ENCODE measurements around the gene MYL12A. TPM values are rescaled to one million over a fixed set of nuclear protein-coding genes. Genes with fewer than 3 reads are reported as not detected.

The MYL12A gene
- total and polyA plus RNA-seq, 2 donors (not counting 3 experiments of a cell fraction or from before 2014, with no cell fraction given) = 597 to 796 TPM

- BruUV-seq (replicated peaks) = no TSS peak
- H3K9me3 ChIP-seq (replicated peaks; ENCODE audit: control insufficient read depth, insufficient read depth, low read length) = no peaks in the 10 kb centered on the region
- TF ChIP-seq POLR2AphosphoS5 (IDR thresholded peaks at IDR 0.05; ENCODE audit: insufficient read depth, low read depth, low read length) = no peak
- no peak for TF ChIP-seq GATA2 (IDR thresholded peaks at IDR 0.05; ENCODE audit: insufficient read depth, insufficient read length, low read depth, low read length)
- TF ChIP-seq FOS (IDR thresholded peaks at IDR 0.05; ENCODE audit: borderline replicate concordance, insufficient read depth, low read length) = no peak
- TF ChIP-seq EZH2 (IDR thresholded peaks at IDR 0.05; ENCODE audit: borderline replicate concordance, low read depth, low read length, severe bottlenecking) = no peak
- TF ChIP-seq POLR2A (IDR thresholded peaks at IDR 0.05; ENCODE audit: low read depth, low read length) = no peak
- TF ChIP-seq CTCF (IDR thresholded peaks at IDR 0.05; ENCODE audit: extremely low read depth in 1 of 2, insufficient read depth in 1 of 2, low read depth in 1 of 2, low read length in 2 of 2) = no peak
- no peak for TF ChIP-seq MAX (IDR thresholded peaks at IDR 0.05; ENCODE audit: insufficient read depth, insufficient read length)
- TF ChIP-seq JUN (IDR thresholded peaks at IDR 0.05; ENCODE audit: borderline replicate concordance, insufficient read depth, insufficient read length, low read depth) = no peak
- no peak for TF ChIP-seq MYC (IDR thresholded peaks at IDR 0.05; ENCODE audit: low read depth, low read length)
- H3K9me1 ChIP-seq (replicated peaks; ENCODE audit: control insufficient read depth, extremely low read depth, insufficient read depth, low read length) = no peaks in the 10 kb centered on the region
- H3K36me3 ChIP-seq (ENCODE audit: control insufficient read depth in 2 of 2, extremely low read depth in 1 of 2, insufficient read depth in 2 of 2, low read length in 2 of 2) = no peaks in the 10 kb centered on the region
- H2AFZ ChIP-seq (ENCODE audit: low read depth, low read length) = no peak overlapping the region
- intact Hi-C loops (cut with micrococcal nuclease) = no loop called here
- DNase-seq (ENCODE audit: low read depth, low spot score) = no peak
- POLR2A ChIA-PET = no interaction called here
- no peaks in the 10 kb centered on the region for H3K4me1 ChIP-seq (ENCODE audit: control insufficient read depth, extremely low read depth, insufficient read depth, low read length)
- FAIRE-seq = no peak
- CTCF ChIA-PET = no interaction called here
- no peak overlapping the region for H3K9ac ChIP-seq (replicated peaks; ENCODE audit: extremely low read depth, insufficient read depth, low read length)
- no peaks in the 10 kb centered on the region for H4K20me1 ChIP-seq (replicated peaks; ENCODE audit: control insufficient read depth, extremely low read depth, insufficient read depth, low read length)
- H3K27ac ChIP-seq (ENCODE audit: insufficient read depth, low read depth, low read length) = no peak overlapping the region
- peaks cover 4 to 10% of the 10 kb centered on the region in 2 experiments for H3K27me3 ChIP-seq (ENCODE audit: control insufficient read depth in 2 of 2, insufficient read depth in 2 of 2, low read length in 2 of 2)
- H3K4me3 ChIP-seq (replicated peaks in 1 of 3; ENCODE audit: insufficient read depth in 1 of 3, low read depth in 1 of 3, low read length in 3 of 3) = no peak overlapping the region
- no peak overlapping the region for H3K4me2 ChIP-seq (ENCODE audit: insufficient read depth, low read length)
- dilution Hi-C loops (cut with MboI; ENCODE audit: extremely low pct_ligation_motif_present, low sequenced_read_pairs) = no loop called here
- H3K79me2 ChIP-seq (ENCODE audit: control insufficient read depth, insufficient read depth, low read length) = no peaks in the 10 kb centered on the region
Observed at GRCh38 chr18:3212657-3213056, 34.9 kb upstream of the MYL12A start.
